Loucy (cell line): ENCODE results near the gene KDM4C.

ENCODE experiments used
- EZH2phosphoT487 ChIP-seq: fragments of 200-600 bp; IDR thresholded peaks from 2 replicates; pipeline ENCODE4 v1.6.1; 2018; ENCODE audit warnings: antibody characterized with exemption, mild to moderate bottlenecking, moderate library complexity, borderline replicate concordance
- TF ChIP-seq, protein P1 (sequence below): fragments of 200-600 bp; sonication (generic); conservative IDR thresholded peaks from 2 replicates; pipeline ENCODE4 v1.5.1; 2014; ENCODE audit warnings: mild to moderate bottlenecking, antibody characterized with exemption, low read length

- TF ChIP-seq, protein P1, sequence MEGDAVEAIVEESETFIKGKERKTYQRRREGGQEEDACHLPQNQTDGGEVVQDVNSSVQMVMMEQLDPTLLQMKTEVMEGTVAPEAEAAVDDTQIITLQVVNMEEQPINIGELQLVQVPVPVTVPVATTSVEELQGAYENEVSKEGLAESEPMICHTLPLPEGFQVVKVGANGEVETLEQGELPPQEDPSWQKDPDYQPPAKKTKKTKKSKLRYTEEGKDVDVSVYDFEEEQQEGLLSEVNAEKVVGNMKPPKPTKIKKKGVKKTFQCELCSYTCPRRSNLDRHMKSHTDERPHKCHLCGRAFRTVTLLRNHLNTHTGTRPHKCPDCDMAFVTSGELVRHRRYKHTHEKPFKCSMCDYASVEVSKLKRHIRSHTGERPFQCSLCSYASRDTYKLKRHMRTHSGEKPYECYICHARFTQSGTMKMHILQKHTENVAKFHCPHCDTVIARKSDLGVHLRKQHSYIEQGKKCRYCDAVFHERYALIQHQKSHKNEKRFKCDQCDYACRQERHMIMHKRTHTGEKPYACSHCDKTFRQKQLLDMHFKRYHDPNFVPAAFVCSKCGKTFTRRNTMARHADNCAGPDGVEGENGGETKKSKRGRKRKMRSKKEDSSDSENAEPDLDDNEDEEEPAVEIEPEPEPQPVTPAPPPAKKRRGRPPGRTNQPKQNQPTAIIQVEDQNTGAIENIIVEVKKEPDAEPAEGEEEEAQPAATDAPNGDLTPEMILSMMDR, result no peak
- no peak for TF ChIP-seq EZH2phosphoT487
Observed at GRCh38 chr9:6987381-6987780, 229.6 kb downstream of the KDM4C start.
